ENCODE measurements around the gene CLIP3. TPM values are rescaled to one million over a fixed set of nuclear protein-coding genes. Genes with fewer than 3 reads are reported as not detected.

The CLIP3 gene
- polyA plus RNA-seq, 2 donors, result 2.8 to 7.3 TPM

GRCh38 chr19:35993923-35994598 is 38.6 kb downstream of the CLIP3 start:
- Histone ChIP-seq H3K9me3 (ENCODE audit: control insufficient read depth in 2 of 2, insufficient read depth in 1 of 2, low read depth in 1 of 2, low read length in 1 of 2) (no peaks in the 10 kb centered on the region), H3K36me3 (ENCODE audit: control insufficient read depth in 2 of 2, insufficient read depth in 2 of 2, low read length in 1 of 2) (peaks cover 0 to 3% of the 10 kb centered on the region in 2 donors), H3K27ac (ENCODE audit: low read depth in 2 of 2, low read length in 1 of 2) (peak overlapping the region in 1 of 2 donors; percentile 59), H3K27me3 (ENCODE audit: control insufficient read depth in 1 of 2, insufficient read depth in 2 of 2, low read length in 2 of 2) (no peaks in the 10 kb centered on the region), H3K4me3 (ENCODE audit: low read depth in 1 of 2, low read length in 2 of 2) (peak overlapping the region; percentile 21 to 87), H3K4me1 (ENCODE audit: control insufficient read depth in 2 of 2, insufficient read depth in 2 of 2, low read length in 1 of 2) (peaks cover 3 to 9% of the 10 kb centered on the region in 2 donors)
- WGBS, 2 donors, result 36 to 42% methylated on average over 49 of the region's 49 CpGs

GRCh38 chr19:35992907-35993765 is 39.5 kb downstream of the CLIP3 start:
- Histone ChIP-seq H3K27ac (ENCODE audit: low read depth in 2 of 2, low read length in 1 of 2) (no peak overlapping the region), H3K4me1 (ENCODE audit: control insufficient read depth in 2 of 2, insufficient read depth in 2 of 2, low read length in 1 of 2) (peaks cover 3 to 7% of the 10 kb centered on the region in 2 donors), H3K4me3 (ENCODE audit: low read depth in 1 of 2, low read length in 2 of 2) (no peak overlapping the region), H3K27me3 (ENCODE audit: control insufficient read depth in 1 of 2, insufficient read depth in 2 of 2, low read length in 2 of 2) (no peaks in the 10 kb centered on the region), H3K9me3 (ENCODE audit: control insufficient read depth in 2 of 2, insufficient read depth in 1 of 2, low read depth in 1 of 2, low read length in 1 of 2) (no peaks in the 10 kb centered on the region), H3K36me3 (ENCODE audit: control insufficient read depth in 2 of 2, insufficient read depth in 2 of 2, low read length in 1 of 2) (peaks cover 0 to under 1% of the 10 kb centered on the region in 2 donors)
- 74 to 78% methylated on average over 8 of the region's 8 CpGs for WGBS, 2 donors

DNA sequence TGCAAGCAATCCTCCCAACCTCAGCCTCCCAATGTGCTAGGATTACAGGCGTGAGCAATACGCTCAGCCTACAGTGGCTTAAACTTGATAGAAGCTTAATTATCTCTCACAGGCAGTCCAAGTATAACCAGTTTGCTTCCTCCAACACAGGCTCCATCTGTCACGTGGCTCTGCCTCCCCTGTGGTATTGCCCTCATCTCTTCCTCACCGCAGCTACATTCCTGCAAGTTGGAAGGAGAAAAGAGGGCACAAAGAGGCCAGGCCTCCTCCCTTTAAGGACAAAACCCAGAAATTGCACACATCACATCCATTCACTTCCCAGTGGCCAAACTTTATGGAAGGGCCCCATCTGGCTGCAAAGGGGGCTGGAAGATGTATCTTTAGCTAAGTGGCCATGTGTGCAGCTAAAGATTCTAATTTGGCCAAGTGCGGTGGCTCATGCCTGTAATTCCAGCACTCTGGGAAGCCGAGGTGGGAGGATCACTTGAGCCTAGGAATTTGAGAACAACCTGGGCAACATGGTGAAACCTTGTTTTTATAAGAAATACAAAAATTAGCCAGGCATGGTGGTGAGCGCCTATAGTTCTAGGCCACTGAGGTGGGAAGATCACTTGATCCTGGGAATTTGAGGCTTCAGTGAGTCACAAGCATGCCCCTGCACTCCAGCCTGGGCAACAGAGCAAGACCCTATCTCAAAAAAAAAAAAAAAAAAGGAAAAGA is 40.8 kb downstream of the CLIP3 start:
- no peak overlapping the region for H3K27ac ChIP-seq (ENCODE audit: low read depth in 2 of 2, low read length in 1 of 2)
- peaks cover 3 to 7% of the 10 kb centered on the region in 2 donors for H3K4me1 ChIP-seq (ENCODE audit: control insufficient read depth in 2 of 2, insufficient read depth in 2 of 2, low read length in 1 of 2)
- H3K4me3 ChIP-seq (ENCODE audit: low read depth in 1 of 2, low read length in 2 of 2), result no peak overlapping the region
- no peaks in the 10 kb centered on the region for H3K27me3 ChIP-seq (ENCODE audit: control insufficient read depth in 1 of 2, insufficient read depth in 2 of 2, low read length in 2 of 2)
- H3K36me3 ChIP-seq (ENCODE audit: control insufficient read depth in 2 of 2, insufficient read depth in 2 of 2, low read length in 1 of 2), result no peaks in the 10 kb centered on the region
- no peaks in the 10 kb centered on the region for H3K9me3 ChIP-seq (ENCODE audit: control insufficient read depth in 2 of 2, insufficient read depth in 1 of 2, low read depth in 1 of 2, low read length in 1 of 2)
- 78 to 83% methylated on average over 7 of the region's 7 CpGs for WGBS, 2 donors

- H3K27me3 ChIP-seq (ENCODE audit: control insufficient read depth in 1 of 2, insufficient read depth in 2 of 2, low read length in 2 of 2), result no peaks in the 10 kb centered on the region
- no peaks in the 10 kb centered on the region for H3K9me3 ChIP-seq (ENCODE audit: control insufficient read depth in 2 of 2, insufficient read depth in 1 of 2, low read depth in 1 of 2, low read length in 1 of 2)
- H3K4me1 ChIP-seq (ENCODE audit: control insufficient read depth in 2 of 2, insufficient read depth in 2 of 2, low read length in 1 of 2), result peaks cover 0 to 7% of the 10 kb centered on the region in 2 donors
- no peak overlapping the region for H3K27ac ChIP-seq (ENCODE audit: low read depth in 2 of 2, low read length in 1 of 2)
- no peak overlapping the region for H3K4me3 ChIP-seq (ENCODE audit: low read depth in 1 of 2, low read length in 2 of 2)
- H3K36me3 ChIP-seq (ENCODE audit: control insufficient read depth in 2 of 2, insufficient read depth in 2 of 2, low read length in 1 of 2), result no peaks in the 10 kb centered on the region
- 80 to 81% methylated on average over 10 of the region's 10 CpGs for whole genome bisulfite sequencing, 2 donors
These were observed 41.6 kb downstream of the CLIP3 start for GRCh38 chr19:35990771-35991730.

DNA sequence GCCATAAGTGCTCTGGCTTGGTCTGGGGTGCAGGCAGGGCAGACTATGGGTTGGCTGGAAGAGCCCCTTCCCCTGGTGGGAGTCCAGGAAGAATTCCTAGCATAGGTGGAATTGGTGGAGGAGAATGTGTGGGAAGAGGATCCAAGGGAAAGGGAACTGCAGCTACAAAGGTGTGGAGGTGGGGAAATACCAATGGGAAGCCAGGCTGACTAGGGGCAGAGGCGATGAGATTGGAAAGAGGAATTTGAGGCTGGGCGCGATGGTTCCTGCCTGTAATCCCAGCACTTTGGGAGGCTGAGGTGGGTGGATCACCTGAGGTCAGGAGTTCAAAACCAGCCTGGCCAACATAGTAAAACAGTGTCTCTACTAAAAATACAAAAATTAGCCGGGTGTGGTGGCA is 42.5 kb downstream of the CLIP3 start:
- no peak overlapping the region for H3K4me3 ChIP-seq (ENCODE audit: low read depth in 1 of 2, low read length in 2 of 2)
- H3K27ac ChIP-seq (ENCODE audit: low read depth in 2 of 2, low read length in 1 of 2), result no peak overlapping the region
- 90 to 93% methylated on average over 4 of the region's 4 CpGs for WGBS, 2 donors
- H3K27me3 ChIP-seq (ENCODE audit: control insufficient read depth in 1 of 2, insufficient read depth in 2 of 2, low read length in 2 of 2), result no peaks in the 10 kb centered on the region
- H3K9me3 ChIP-seq (ENCODE audit: control insufficient read depth in 2 of 2, insufficient read depth in 1 of 2, low read depth in 1 of 2, low read length in 1 of 2), result no peaks in the 10 kb centered on the region
- H3K4me1 ChIP-seq (ENCODE audit: control insufficient read depth in 2 of 2, insufficient read depth in 2 of 2, low read length in 1 of 2), result peaks cover 0 to 7% of the 10 kb centered on the region in 2 donors
- no peaks in the 10 kb centered on the region for H3K36me3 ChIP-seq (ENCODE audit: control insufficient read depth in 2 of 2, insufficient read depth in 2 of 2, low read length in 1 of 2)

- no peaks in the 10 kb centered on the region for H3K9me3 ChIP-seq (ENCODE audit: control insufficient read depth in 2 of 2, insufficient read depth in 1 of 2, low read depth in 1 of 2, low read length in 1 of 2)
- no peaks in the 10 kb centered on the region for H3K36me3 ChIP-seq (ENCODE audit: control insufficient read depth in 2 of 2, insufficient read depth in 2 of 2, low read length in 1 of 2)
- H3K4me3 ChIP-seq (ENCODE audit: low read depth in 1 of 2, low read length in 2 of 2), result no peak overlapping the region
- peaks cover 0 to under 1% of the 10 kb centered on the region in 2 donors for H3K4me1 ChIP-seq (ENCODE audit: control insufficient read depth in 2 of 2, insufficient read depth in 2 of 2, low read length in 1 of 2)
- 87 to 88% methylated on average over 3 of the region's 3 CpGs for WGBS, 2 donors
- H3K27ac ChIP-seq (ENCODE audit: low read depth in 2 of 2, low read length in 1 of 2), result no peak overlapping the region
- H3K27me3 ChIP-seq (ENCODE audit: control insufficient read depth in 1 of 2, insufficient read depth in 2 of 2, low read length in 2 of 2), result no peaks in the 10 kb centered on the region
These were observed 43.8 kb downstream of the CLIP3 start for GRCh38 chr19:35988824-35989223.

DNA sequence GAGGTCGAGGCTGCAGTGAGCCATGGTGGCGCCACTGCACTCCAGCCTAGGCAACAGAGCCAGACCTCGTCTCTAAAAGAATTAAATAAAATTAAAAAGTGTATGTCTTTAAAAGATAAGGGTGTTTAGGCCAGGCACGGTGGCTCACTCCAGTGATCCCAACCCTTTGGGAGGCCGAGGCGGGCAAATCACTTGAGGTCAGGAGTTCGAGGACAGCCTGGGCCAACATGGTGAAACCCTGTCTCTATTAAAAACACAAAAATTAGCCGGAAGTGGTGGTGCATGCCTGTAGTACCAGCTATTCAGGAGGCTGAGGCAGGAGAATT is 45.1 kb downstream of the CLIP3 start:
- no peaks in the 10 kb centered on the region for H3K4me1 ChIP-seq (ENCODE audit: control insufficient read depth in 2 of 2, insufficient read depth in 2 of 2, low read length in 1 of 2)
- peak overlapping the region in 1 of 2 donors; percentile 34 for H3K4me3 ChIP-seq (ENCODE audit: low read depth in 1 of 2, low read length in 2 of 2)
- H3K27me3 ChIP-seq (ENCODE audit: control insufficient read depth in 1 of 2, insufficient read depth in 2 of 2, low read length in 2 of 2), result no peaks in the 10 kb centered on the region
- H3K27ac ChIP-seq (ENCODE audit: low read depth in 2 of 2, low read length in 1 of 2), result no peak overlapping the region
- 30 to 32% methylated on average over 8 of the region's 8 CpGs for WGBS, 2 donors
- no peaks in the 10 kb centered on the region for H3K9me3 ChIP-seq (ENCODE audit: control insufficient read depth in 2 of 2, insufficient read depth in 1 of 2, low read depth in 1 of 2, low read length in 1 of 2)
- H3K36me3 ChIP-seq (ENCODE audit: control insufficient read depth in 2 of 2, insufficient read depth in 2 of 2, low read length in 1 of 2), result no peaks in the 10 kb centered on the region

GRCh38 chr19:35986664-35987570 is 45.8 kb downstream of the CLIP3 start:
- H3K4me3 ChIP-seq (ENCODE audit: low read depth in 1 of 2, low read length in 2 of 2), result peak overlapping the region; percentile 2 to 34
- no peak overlapping the region for H3K27ac ChIP-seq (ENCODE audit: low read depth in 2 of 2, low read length in 1 of 2)
- 7 to 9% methylated on average over 54 of the region's 54 CpGs for WGBS, 2 donors
- no peaks in the 10 kb centered on the region for H3K27me3 ChIP-seq (ENCODE audit: control insufficient read depth in 1 of 2, insufficient read depth in 2 of 2, low read length in 2 of 2)
- no peaks in the 10 kb centered on the region for H3K4me1 ChIP-seq (ENCODE audit: control insufficient read depth in 2 of 2, insufficient read depth in 2 of 2, low read length in 1 of 2)
- H3K36me3 ChIP-seq (ENCODE audit: control insufficient read depth in 2 of 2, insufficient read depth in 2 of 2, low read length in 1 of 2), result no peaks in the 10 kb centered on the region
- H3K9me3 ChIP-seq (ENCODE audit: control insufficient read depth in 2 of 2, insufficient read depth in 1 of 2, low read depth in 1 of 2, low read length in 1 of 2), result no peaks in the 10 kb centered on the region

Measured in esophagus (tissue), 2 donors.